Measurements from ENCODE around the gene PMEPA1. TPM values are rescaled to one million over a fixed set of nuclear protein-coding genes. Genes with fewer than 3 reads are reported as not detected.

Gene PMEPA1
- total and polyA plus RNA-seq, 10 of the 15 experiments (the other 5 are each of a cell fraction or from before 2014, with no cell fraction given), result 0.02 to 0.10 (median 0.04) TPM; not detected in 3

DNA sequence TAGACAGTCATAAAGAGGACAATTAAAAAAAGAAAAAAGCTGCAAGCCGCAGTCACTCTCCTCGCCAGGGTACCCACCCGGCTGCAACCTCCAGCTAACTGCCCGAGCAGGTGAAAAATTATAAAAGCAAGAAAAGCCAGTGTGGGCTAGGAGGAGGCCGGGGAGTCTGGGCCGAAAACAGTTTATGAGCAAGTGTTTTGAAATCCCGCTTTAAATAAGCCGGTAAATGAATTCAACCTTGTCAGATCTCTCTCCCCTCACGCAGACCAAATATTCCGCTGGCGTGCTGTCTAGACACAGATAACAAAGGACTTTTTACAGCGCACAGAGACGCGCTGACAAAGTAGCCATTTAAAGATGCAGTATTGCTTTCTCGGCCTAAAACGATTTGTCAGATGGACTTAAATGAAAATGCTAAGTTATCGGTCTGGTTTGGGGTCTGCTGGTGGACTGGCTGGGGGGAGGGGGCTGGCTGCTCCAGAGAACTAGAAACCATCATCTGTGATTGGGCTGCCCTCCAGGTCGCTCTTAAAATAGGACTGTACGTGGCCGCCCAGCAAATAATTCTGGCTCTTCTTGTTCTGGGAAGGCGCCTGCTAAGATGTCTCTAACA lies 24.6 kb downstream of the PMEPA1 start:
- intact Hi-C loops (cut with micrococcal nuclease; ENCODE audit: unreplicated experiment) (loop anchor here (10.0 kb wide), 1 partner anchor 290 kb away; the partner anchor contains the start of gene RBM38), in situ Hi-C loops (cut with MboI) (loop anchor here (10.0 kb wide), 1 partner anchor 290 kb away; the partner anchor contains the start of gene RBM38)
- H2AFZ ChIP-seq (ENCODE audit: control insufficient read depth, low read depth, low read length), result no peak overlapping the region
- ATAC-seq (no peak), DNase-seq (ENCODE audit: low read depth, low spot score) (no peak), FAIRE-seq (no peak)
- CTCF ChIA-PET, result interaction anchor here (1.4 kb wide), 1 partner anchor 31 kb away, joined by 3 read pairs; no protein-coding TSS in a partner anchor
- H3K27ac ChIP-seq (ENCODE audit: control insufficient read depth, insufficient read depth), result no peak overlapping the region
- POLR2A ChIA-PET, result no interaction called here
- H3K79me2 ChIP-seq (ENCODE audit: control insufficient read depth, insufficient read depth, low read length), result no peaks in the 10 kb centered on the region
- 18% methylated on average over 21 of the region's 21 CpGs for WGBS (ENCODE audit: insufficient coverage, insufficient replicate concordance, low lambda C conversion rate, missing lambda C conversion rate)
- TF ChIP-seq POU2F2 (IDR thresholded peaks at IDR 0.05; ENCODE audit: borderline replicate concordance, low read depth, low read length) (no peak), SIX5 (IDR thresholded peaks at IDR 0.05; ENCODE audit: low read depth, low read length, severe bottlenecking) (no peak), TAF1 (IDR thresholded peaks at IDR 0.05; ENCODE audit: borderline replicate concordance, low read depth, low read length) (no peak), LARP7 (IDR thresholded peaks at IDR 0.05) (no peak)
- TF ChIP-seq, protein P1, sequence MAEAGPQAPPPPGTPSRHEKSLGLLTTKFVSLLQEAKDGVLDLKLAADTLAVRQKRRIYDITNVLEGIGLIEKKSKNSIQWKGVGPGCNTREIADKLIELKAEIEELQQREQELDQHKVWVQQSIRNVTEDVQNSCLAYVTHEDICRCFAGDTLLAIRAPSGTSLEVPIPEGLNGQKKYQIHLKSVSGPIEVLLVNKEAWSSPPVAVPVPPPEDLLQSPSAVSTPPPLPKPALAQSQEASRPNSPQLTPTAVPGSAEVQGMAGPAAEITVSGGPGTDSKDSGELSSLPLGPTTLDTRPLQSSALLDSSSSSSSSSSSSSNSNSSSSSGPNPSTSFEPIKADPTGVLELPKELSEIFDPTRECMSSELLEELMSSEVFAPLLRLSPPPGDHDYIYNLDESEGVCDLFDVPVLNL (IDR thresholded peaks at IDR 0.05; ENCODE audit: low read depth, low read length), result no peak
- no peak overlapping the region for H3K9ac ChIP-seq (ENCODE audit: control insufficient read depth, insufficient read depth, low read length)
- H3K27me3 ChIP-seq (replicated peaks in 1 of 2; ENCODE audit: control insufficient read depth in 2 of 2, insufficient read depth in 2 of 2, low read length in 1 of 2), result no peaks in the 10 kb centered on the region
- no peaks in the 10 kb centered on the region for H3K9me3 ChIP-seq (replicated peaks; ENCODE audit: control insufficient read depth, insufficient read depth, low read length)
- H3K4me3 ChIP-seq, result no peak overlapping the region
- H3K36me3 ChIP-seq (ENCODE audit: control insufficient read depth in 2 of 2, insufficient read depth in 2 of 2, low read length in 1 of 2), result no peaks in the 10 kb centered on the region
- H3K4me2 ChIP-seq (ENCODE audit: control insufficient read depth, insufficient read depth), result no peak overlapping the region
- H4K20me1 ChIP-seq (ENCODE audit: control insufficient read depth, insufficient read depth), result no peaks in the 10 kb centered on the region
- BruUV-seq (replicated peaks), result no TSS peak
- peaks cover 31% of the 10 kb centered on the region for H3K4me1 ChIP-seq (ENCODE audit: control insufficient read depth, insufficient read depth, low read length)
- SMC1A ChIA-PET (ENCODE audit: uncharacterized antibody, unreplicated experiment), result no interaction called here
- RAD21 ChIA-PET (ENCODE audit: unreplicated experiment), result no interaction called here

DNA sequence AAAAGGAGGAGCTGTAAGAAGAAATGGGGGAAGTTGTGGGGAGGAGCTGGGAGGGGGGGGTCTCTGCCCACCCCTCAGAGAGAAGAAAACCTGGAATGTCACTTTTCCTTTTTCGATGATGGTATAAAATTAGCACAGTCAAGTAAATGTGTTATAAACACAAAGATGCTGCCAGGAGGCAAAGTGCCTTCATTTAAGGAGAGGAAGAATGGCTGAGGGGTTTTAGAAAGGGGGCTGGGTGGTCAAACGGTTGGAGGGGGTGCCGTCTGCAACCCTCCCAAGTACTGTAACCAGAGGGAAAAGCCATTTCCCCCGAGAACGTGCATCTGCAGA lies 25.0 kb downstream of the PMEPA1 start:
- Histone ChIP-seq H3K4me3 (no peak overlapping the region), H3K9me3 (replicated peaks; ENCODE audit: control insufficient read depth, insufficient read depth, low read length) (no peaks in the 10 kb centered on the region), H3K4me1 (ENCODE audit: control insufficient read depth, insufficient read depth, low read length) (peaks cover 36% of the 10 kb centered on the region), H3K27ac (ENCODE audit: control insufficient read depth, insufficient read depth) (no peak overlapping the region), H4K20me1 (ENCODE audit: control insufficient read depth, insufficient read depth) (no peaks in the 10 kb centered on the region), H3K79me2 (ENCODE audit: control insufficient read depth, insufficient read depth, low read length) (no peaks in the 10 kb centered on the region), H3K4me2 (ENCODE audit: control insufficient read depth, insufficient read depth) (no peak overlapping the region), H3K27me3 (replicated peaks in 1 of 2; ENCODE audit: control insufficient read depth in 2 of 2, insufficient read depth in 2 of 2, low read length in 1 of 2) (no peaks in the 10 kb centered on the region), H3K36me3 (ENCODE audit: control insufficient read depth in 2 of 2, insufficient read depth in 2 of 2, low read length in 1 of 2) (no peaks in the 10 kb centered on the region), H2AFZ (ENCODE audit: control insufficient read depth, low read depth, low read length) (no peak overlapping the region), H3K9ac (ENCODE audit: control insufficient read depth, insufficient read depth, low read length) (no peak overlapping the region)
- intact Hi-C loops (cut with micrococcal nuclease; ENCODE audit: unreplicated experiment), result loop anchor here (10.0 kb wide), 1 partner anchor 290 kb away; the partner anchor contains the start of gene RBM38
- CTCF ChIA-PET, result no interaction called here
- TF ChIP-seq NFIC (IDR thresholded peaks at IDR 0.05; ENCODE audit: low read depth, low read length) (no peak), TARDBP (IDR thresholded peaks at IDR 0.05; ENCODE audit: borderline replicate concordance) (no peak), NFYB (IDR thresholded peaks at IDR 0.05; ENCODE audit: insufficient read depth, low read depth, low read length) (no peak), ZZZ3 (IDR thresholded peaks at IDR 0.05; ENCODE audit: control insufficient read depth, insufficient read length, low read depth) (no peak)
- ATAC-seq, result no peak
- no peak for DNase-seq (ENCODE audit: low read depth, low spot score)
- WGBS (ENCODE audit: insufficient coverage, insufficient replicate concordance, low lambda C conversion rate, missing lambda C conversion rate), result 3% methylated on average over 5 of the region's 5 CpGs
- SMC1A ChIA-PET (ENCODE audit: uncharacterized antibody, unreplicated experiment), result no interaction called here
- no TSS peak for BruUV-seq (replicated peaks)
- no peak for FAIRE-seq
- in situ Hi-C loops (cut with MboI), result loop anchor here (10.0 kb wide), 1 partner anchor 290 kb away; the partner anchor contains the start of gene RBM38
- POLR2A ChIA-PET, result no interaction called here
- RAD21 ChIA-PET (ENCODE audit: unreplicated experiment), result no interaction called here
